ENCODE results near the gene FMNL2. TPM values are rescaled to one million over a fixed set of nuclear protein-coding genes. Genes with fewer than 3 reads are reported as not detected.

Gene FMNL2
- total RNA-seq, 1 experiment from 2014 or later: 33.6 TPM

DNA sequence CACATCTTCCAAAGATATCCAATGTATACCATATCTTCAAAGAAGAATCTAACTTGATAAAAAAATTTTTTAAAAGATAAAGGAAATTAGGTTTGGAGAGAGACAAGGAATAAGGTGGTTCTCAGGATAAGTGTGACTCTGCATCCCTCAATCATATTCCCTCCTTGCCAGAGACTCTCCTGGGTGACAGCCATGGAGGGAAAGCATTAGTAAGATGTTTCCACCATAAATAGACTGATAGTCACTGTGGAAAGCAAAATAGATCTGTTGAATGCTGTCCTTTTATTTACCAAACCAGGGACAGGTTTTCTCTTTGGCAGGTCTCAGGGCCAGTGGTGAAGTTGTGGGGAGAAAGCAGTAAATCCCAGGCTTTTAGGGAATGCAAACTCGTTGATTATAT, 274.7 kb downstream of the FMNL2 start:
- Histone ChIP-seq H3K23me2 (ENCODE audit: insufficient read length, low read depth, low read length, poor library complexity, severe bottlenecking) (no peaks in the 10 kb centered on the region), H2BK120ac (ENCODE audit: low read depth, low read length, poor library complexity, severe bottlenecking) (no peak overlapping the region), H3K9ac (ENCODE audit: extremely low read depth, insufficient read length, low read length) (no peak overlapping the region), H2BK20ac (ENCODE audit: low read depth, low read length, poor library complexity, severe bottlenecking) (no peak overlapping the region), H3K79me2 (ENCODE audit: insufficient read depth, low read length) (no peaks in the 10 kb centered on the region), H4K91ac (ENCODE audit: insufficient read length, low read depth, low read length) (no peak overlapping the region), H3K79me1 (ENCODE audit: insufficient read depth, low read depth, low read length, poor library complexity, severe bottlenecking) (no peaks in the 10 kb centered on the region), H2BK5ac (ENCODE audit: insufficient read length, low read length) (no peak overlapping the region), H2AFZ (ENCODE audit: low read length) (no peak overlapping the region), H3T11ph (ENCODE audit: low read length) (no peak overlapping the region), H3K14ac (ENCODE audit: insufficient read depth, low read length) (no peak overlapping the region), H3K18ac (ENCODE audit: insufficient read length, low read depth, low read length) (no peak overlapping the region), H4K5ac (ENCODE audit: insufficient read length, low read depth, low read length) (no peak overlapping the region), H4K8ac (replicated peaks; ENCODE audit: insufficient read length, low read depth, low read length) (no peak overlapping the region), H2AK5ac (ENCODE audit: insufficient read length, low read length) (no peak overlapping the region), H3K23ac (ENCODE audit: insufficient read length, low read depth, low read length) (no peak overlapping the region), H3K4ac (ENCODE audit: low read depth, low read length) (no peak overlapping the region), H3K4me2 (ENCODE audit: insufficient read depth, insufficient read length, low read length) (no peak overlapping the region), H3K9me3 (ENCODE audit: control insufficient read depth, low read depth, low read length) (no peaks in the 10 kb centered on the region), H3K56ac (ENCODE audit: insufficient read length, low read depth, low read length) (no peak overlapping the region), H2BK15ac (ENCODE audit: low read depth, low read length) (no peak overlapping the region), H4K20me1 (ENCODE audit: control insufficient read depth, insufficient read depth, insufficient read length) (no peaks in the 10 kb centered on the region), H3K27me3 (ENCODE audit: insufficient read depth, low read length) (no peaks in the 10 kb centered on the region), H3K4me1 (ENCODE audit: insufficient read depth, low read length) (no peaks in the 10 kb centered on the region), H2BK12ac (ENCODE audit: insufficient read length, low read depth, low read length) (no peak overlapping the region), H3K27ac (ENCODE audit: insufficient read length, low read depth, low read length) (no peak overlapping the region)
- no peaks in the 10 kb centered on the region for H3K27me3 Mint-ChIP-seq (ENCODE audit: low read depth)
- no peak for DNase-seq
- no peaks in the 10 kb centered on the region for H3K9me3 Mint-ChIP-seq
- TF ChIP-seq CTCF (conservative IDR thresholded peaks at IDR 0.05): no peak
- peaks cover 7 to 27% (median 24%) of the 10 kb centered on the region in 3 experiments; a peak in 6 of 7 replicates for H3K36me3 Mint-ChIP-seq (ENCODE audit: insufficient read depth in 1 of 3, low read depth in 3 of 3)
- no CpG with 5 or more reads among the region's 1 CpG for WGBS (ENCODE audit: extremely low coverage, insufficient read length, low lambda C conversion rate)
- no peak overlapping the region for H3K4me3 Mint-ChIP-seq
- H3K4me1 Mint-ChIP-seq: no peaks in the 10 kb centered on the region
- H3K27ac Mint-ChIP-seq: no peak overlapping the region; a peak in 1 of 7 replicates

Data from H9 (cell line).